KBM-7 (cell line): ENCODE data around the gene LAPTM5.

Experiments
- DNase-seq: peaks from one replicate; pipeline ENCODE4 v3.0.0-alpha.2; 2015
- in situ Hi-C: fragments of 300-500 bp; cut with MboI; formaldehyde crosslinking; loops from 2 replicates; pipeline ENCODE4 v1.14.3; 2020; ENCODE audit warnings: low sequenced_read_pairs, low pct_unique_long_range_greater_than_20kb, mixed read lengths

LAPTM5 gene

GRCh38 chr1:30788580-30789387 lies 31.2 kb upstream of the LAPTM5 start:
- in situ Hi-C loops, result no loop called here
- DNase-seq, result no peak

- in situ Hi-C loops, result no loop called here
- DNase-seq, result no peak
These were observed 30.4 kb upstream of the LAPTM5 start for GRCh38 chr1:30787856-30788495.

- no peak for DNase-seq
- in situ Hi-C loops, result no loop called here
These were observed 29.7 kb upstream of the LAPTM5 start for GRCh38 chr1:30787266-30787665.

GRCh38 chr1:30786264-30786991 lies 28.9 kb upstream of the LAPTM5 start:
- in situ Hi-C loops, result no loop called here
- no peak for DNase-seq

GRCh38 chr1:30785714-30786113 lies 28.1 kb upstream of the LAPTM5 start:
- no peak for DNase-seq
- in situ Hi-C loops, result no loop called here

- no peak for DNase-seq
- in situ Hi-C loops, result no loop called here
These were observed 27.6 kb upstream of the LAPTM5 start for GRCh38 chr1:30785181-30785580.

GRCh38 chr1:30783256-30783915 lies 25.8 kb upstream of the LAPTM5 start:
- in situ Hi-C loops, result no loop called here
- peak; percentile 36 for DNase-seq

- peak; percentile 66 for DNase-seq
These were observed 25.0 kb upstream of the LAPTM5 start for GRCh38 chr1:30782361-30783255.

GRCh38 chr1:30781906-30782305 lies 24.3 kb upstream of the LAPTM5 start:
- in situ Hi-C loops, result no loop called here
- no peak for DNase-seq

More at GRCh38 chr1:30782361-30783255, 25.0 kb upstream of the LAPTM5 start:
- in situ Hi-C loops, result no loop called here

GRCh38 chr1:30780409-30780808 lies 22.8 kb upstream of the LAPTM5 start:
- in situ Hi-C loops, result no loop called here
- no peak for DNase-seq

GRCh38 chr1:30779294-30780071 lies 21.9 kb upstream of the LAPTM5 start:
- in situ Hi-C loops, result loop anchor here (5.0 kb wide), 1 partner anchor 57 kb away; the partner anchor contains the start of gene MATN1

GRCh38 chr1:30778979-30779293 lies 21.4 kb upstream of the LAPTM5 start:
- in situ Hi-C loops, result loop anchor here (5.0 kb wide), 1 partner anchor 57 kb away; the partner anchor contains the start of gene MATN1
- DNase-seq, result no peak

More at GRCh38 chr1:30779294-30780071, 21.9 kb upstream of the LAPTM5 start:
- DNase-seq, result peak; percentile 94

- in situ Hi-C loops, result loop anchor here (5.0 kb wide), 1 partner anchor 56 kb away; the partner anchor contains the start of gene MATN1
- DNase-seq, result peak; percentile 56
These were observed 20.8 kb upstream of the LAPTM5 start for GRCh38 chr1:30778154-30778978.

- in situ Hi-C loops, result loop anchor here (5.0 kb wide), 1 partner anchor 56 kb away; the partner anchor contains the start of gene MATN1
- DNase-seq, result no peak
These were observed 20.3 kb upstream of the LAPTM5 start for GRCh38 chr1:30777904-30778153.

GRCh38 chr1:30777060-30777903 lies 19.7 kb upstream of the LAPTM5 start:
- no peak for DNase-seq
- in situ Hi-C loops, result loop anchor here (5.0 kb wide), 1 partner anchor 55 kb away; the partner anchor contains the start of gene MATN1
